Measurements from ENCODE around the gene LYRM2.

DNA sequence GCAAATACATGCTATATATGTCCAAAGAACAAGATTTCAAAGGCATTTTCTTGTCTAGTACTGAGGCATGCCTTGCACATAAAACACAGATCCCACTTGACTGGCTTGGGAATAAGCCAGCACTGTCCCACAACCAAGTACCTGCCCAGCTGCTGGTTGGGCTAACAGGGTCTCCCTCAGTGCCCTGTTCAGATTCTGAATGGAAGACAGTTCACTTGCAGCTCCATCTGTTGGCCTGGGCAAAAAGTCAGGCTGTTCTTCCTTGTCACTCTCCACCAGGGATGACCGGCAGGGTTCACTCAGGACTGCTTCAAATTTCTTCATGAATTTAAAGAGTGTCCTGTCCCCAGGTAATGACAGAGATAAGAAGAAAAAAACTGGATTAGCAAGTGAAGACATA, 44.4 kb upstream of the LYRM2 start:
- TF ChIP-seq, protein P1, sequence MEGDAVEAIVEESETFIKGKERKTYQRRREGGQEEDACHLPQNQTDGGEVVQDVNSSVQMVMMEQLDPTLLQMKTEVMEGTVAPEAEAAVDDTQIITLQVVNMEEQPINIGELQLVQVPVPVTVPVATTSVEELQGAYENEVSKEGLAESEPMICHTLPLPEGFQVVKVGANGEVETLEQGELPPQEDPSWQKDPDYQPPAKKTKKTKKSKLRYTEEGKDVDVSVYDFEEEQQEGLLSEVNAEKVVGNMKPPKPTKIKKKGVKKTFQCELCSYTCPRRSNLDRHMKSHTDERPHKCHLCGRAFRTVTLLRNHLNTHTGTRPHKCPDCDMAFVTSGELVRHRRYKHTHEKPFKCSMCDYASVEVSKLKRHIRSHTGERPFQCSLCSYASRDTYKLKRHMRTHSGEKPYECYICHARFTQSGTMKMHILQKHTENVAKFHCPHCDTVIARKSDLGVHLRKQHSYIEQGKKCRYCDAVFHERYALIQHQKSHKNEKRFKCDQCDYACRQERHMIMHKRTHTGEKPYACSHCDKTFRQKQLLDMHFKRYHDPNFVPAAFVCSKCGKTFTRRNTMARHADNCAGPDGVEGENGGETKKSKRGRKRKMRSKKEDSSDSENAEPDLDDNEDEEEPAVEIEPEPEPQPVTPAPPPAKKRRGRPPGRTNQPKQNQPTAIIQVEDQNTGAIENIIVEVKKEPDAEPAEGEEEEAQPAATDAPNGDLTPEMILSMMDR (IDR thresholded peaks at IDR 0.05): no peak
- TF ChIP-seq POLR2A (IDR thresholded peaks at IDR 0.05): no peak
